Esophagus muscularis mucosa (tissue), 4 donors: ENCODE measurements around the gene CAPN10. TPM values are rescaled to one million over a fixed set of nuclear protein-coding genes. Genes with fewer than 3 reads are reported as not detected.

Source experiments
- DNase-seq: peaks from one replicate; pipeline ENCODE4 v3.0.0-alpha.2; 2017; ENCODE audit errors: extremely low spot score
- H3K27ac ChIP-seq, 4 donors: fragments of 200-600 bp; sonication (generic); replicated peaks in 1 of 4; 1 replicate in 3 of 4; 2 replicates in 1 of 4; pipeline ENCODE4 v1.5.1; 2016 to 2019; ENCODE audit warnings: mild to moderate bottlenecking in 1 of 4
- H3K27me3 ChIP-seq, 4 donors: fragments of 200-600 bp; sonication (generic); one replicate each; pipeline versions ENCODE4 v1.5.1 to v1.6.0; 2016 to 2019
- H3K36me3 ChIP-seq, 4 donors: fragments of 200-600 bp; sonication (generic); one replicate each; pipeline ENCODE4 v1.5.1; 2016 to 2019
- H3K4me1 ChIP-seq, 4 donors: fragments of 200-600 bp; sonication (generic); one replicate each; pipeline ENCODE4 v1.5.1; 2016 to 2019
- H3K4me3 ChIP-seq, 4 donors: fragments of 200-600 bp; sonication (generic); 1 replicate in 2 of 4; 2 replicates in 2 of 4; pipeline ENCODE4 v1.5.1; 2016 to 2019; ENCODE audit warnings: mild to moderate bottlenecking in 4 of 4, moderate library complexity in 1 of 4
- H3K9me3 ChIP-seq, 4 donors: fragments of 200-600 bp; sonication (generic); 1 replicate in 3 of 4; 2 replicates in 1 of 4; pipeline ENCODE4 v1.5.1; 2016 to 2019
- EP300 ChIP-seq: sonication (generic); formaldehyde crosslinking; IDR thresholded peaks from one replicate; pipeline ENCODE4 v1.6.1; 2017; ENCODE audit warnings: antibody characterized with exemption
- POLR2A ChIP-seq: fragments of 450-650 bp; IDR thresholded peaks from one replicate; pipeline ENCODE4 v1.6.1; 2017; ENCODE audit warnings: antibody characterized with exemption, moderate library complexity, mild to moderate bottlenecking, low read depth
- POLR2AphosphoS5 ChIP-seq, 2 donors: sonication (generic); formaldehyde crosslinking; IDR thresholded peaks; one replicate each; pipeline ENCODE4 v1.6.1; 2017; ENCODE audit warnings: antibody characterized with exemption in 2 of 2
- whole genome bisulfite sequencing: methylation state at CpG from one replicate; pipeline ENCODE4 v1.1.5; 2018; 5-methylcytosine and 5-hydroxymethylcytosine counted together
- intact Hi-C: fragments of 100-400 bp; cut with DNase I; formaldehyde crosslinking; loops from one replicate; pipeline ENCODE4 v1.15.1; 2023
- total RNA-seq, 4 donors: library from RNA; depleted of rRNA; stranded (reverse); fragments of >200 nt; gene quantifications; one replicate each; pipeline versions ENCODE4 v1.1.0 to v1.2.1, GENCODE V29; 2016
- TF ChIP-seq, protein P1 (sequence below), 3 experiments: fragments of 200-600 bp in 2 of 3; fragments of 450-650 bp in 1 of 3; sonication (generic) in 2 of 3; IDR thresholded peaks; one replicate each; pipeline ENCODE4 v1.5.1; 2017 to 2019; ENCODE audit warnings: antibody characterized with exemption in 3 of 3, mild to moderate bottlenecking in 2 of 3, moderate library complexity in 1 of 3

CAPN10 gene
- total RNA-seq, 4 donors from 2014 or later: 16.7 to 29.2 (median 19.6) TPM

DNA sequence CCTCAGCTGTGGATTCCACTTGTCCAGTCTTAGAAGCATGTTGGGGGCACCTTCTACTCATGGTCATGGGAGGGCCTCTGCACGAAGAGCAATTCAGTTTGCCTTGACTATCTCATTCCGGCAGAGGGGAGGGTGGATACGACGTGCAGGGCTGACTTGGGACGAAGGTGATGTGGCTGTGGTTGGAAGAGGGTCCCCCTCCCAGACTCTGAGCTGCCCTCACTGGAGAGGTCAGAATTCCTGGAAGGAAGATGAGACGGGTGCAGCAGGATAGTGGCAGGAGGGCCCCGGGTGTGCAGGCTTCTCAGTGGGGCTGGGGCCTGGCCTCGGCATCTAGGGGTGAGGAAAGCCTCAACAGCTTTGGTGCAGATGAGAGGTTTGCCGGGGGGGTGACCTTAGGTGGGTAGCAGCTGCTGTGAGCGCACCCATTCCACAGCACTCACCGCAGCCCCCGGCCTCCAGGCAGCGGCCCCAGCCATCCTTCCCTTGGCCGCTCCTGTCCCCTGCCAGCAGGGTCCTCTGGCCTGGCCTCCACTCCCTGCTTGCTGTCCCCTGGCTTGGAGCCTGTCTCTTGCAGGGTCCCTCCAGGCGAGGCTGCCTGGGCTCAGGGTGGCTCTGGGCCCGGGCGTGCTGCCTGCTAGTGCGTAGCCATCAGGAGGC lies 15.1 kb upstream of the CAPN10 start:
- no peak for DNase-seq
- intact Hi-C loops: no loop called here
- Histone ChIP-seq H3K4me3 (no peak overlapping the region), H3K9me3 (no peaks in the 10 kb centered on the region), H3K27me3 (no peaks in the 10 kb centered on the region), H3K27ac (no peak overlapping the region), H3K4me1 (peaks cover 33 to 49% (median 43%) of the 10 kb centered on the region in 4 donors), H3K36me3 (peaks cover 23 to 50% (median 47%) of the 10 kb centered on the region in 4 donors)
- TF ChIP-seq POLR2AphosphoS5 (IDR thresholded peaks at IDR 0.05): no peak
- no peak for TF ChIP-seq POLR2A
- TF ChIP-seq, protein P1, sequence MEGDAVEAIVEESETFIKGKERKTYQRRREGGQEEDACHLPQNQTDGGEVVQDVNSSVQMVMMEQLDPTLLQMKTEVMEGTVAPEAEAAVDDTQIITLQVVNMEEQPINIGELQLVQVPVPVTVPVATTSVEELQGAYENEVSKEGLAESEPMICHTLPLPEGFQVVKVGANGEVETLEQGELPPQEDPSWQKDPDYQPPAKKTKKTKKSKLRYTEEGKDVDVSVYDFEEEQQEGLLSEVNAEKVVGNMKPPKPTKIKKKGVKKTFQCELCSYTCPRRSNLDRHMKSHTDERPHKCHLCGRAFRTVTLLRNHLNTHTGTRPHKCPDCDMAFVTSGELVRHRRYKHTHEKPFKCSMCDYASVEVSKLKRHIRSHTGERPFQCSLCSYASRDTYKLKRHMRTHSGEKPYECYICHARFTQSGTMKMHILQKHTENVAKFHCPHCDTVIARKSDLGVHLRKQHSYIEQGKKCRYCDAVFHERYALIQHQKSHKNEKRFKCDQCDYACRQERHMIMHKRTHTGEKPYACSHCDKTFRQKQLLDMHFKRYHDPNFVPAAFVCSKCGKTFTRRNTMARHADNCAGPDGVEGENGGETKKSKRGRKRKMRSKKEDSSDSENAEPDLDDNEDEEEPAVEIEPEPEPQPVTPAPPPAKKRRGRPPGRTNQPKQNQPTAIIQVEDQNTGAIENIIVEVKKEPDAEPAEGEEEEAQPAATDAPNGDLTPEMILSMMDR (IDR thresholded peaks at IDR 0.05): no peak
- TF ChIP-seq EP300: no peak
- 85% methylated on average over 10 of the region's 18 CpGs for WGBS

DNA sequence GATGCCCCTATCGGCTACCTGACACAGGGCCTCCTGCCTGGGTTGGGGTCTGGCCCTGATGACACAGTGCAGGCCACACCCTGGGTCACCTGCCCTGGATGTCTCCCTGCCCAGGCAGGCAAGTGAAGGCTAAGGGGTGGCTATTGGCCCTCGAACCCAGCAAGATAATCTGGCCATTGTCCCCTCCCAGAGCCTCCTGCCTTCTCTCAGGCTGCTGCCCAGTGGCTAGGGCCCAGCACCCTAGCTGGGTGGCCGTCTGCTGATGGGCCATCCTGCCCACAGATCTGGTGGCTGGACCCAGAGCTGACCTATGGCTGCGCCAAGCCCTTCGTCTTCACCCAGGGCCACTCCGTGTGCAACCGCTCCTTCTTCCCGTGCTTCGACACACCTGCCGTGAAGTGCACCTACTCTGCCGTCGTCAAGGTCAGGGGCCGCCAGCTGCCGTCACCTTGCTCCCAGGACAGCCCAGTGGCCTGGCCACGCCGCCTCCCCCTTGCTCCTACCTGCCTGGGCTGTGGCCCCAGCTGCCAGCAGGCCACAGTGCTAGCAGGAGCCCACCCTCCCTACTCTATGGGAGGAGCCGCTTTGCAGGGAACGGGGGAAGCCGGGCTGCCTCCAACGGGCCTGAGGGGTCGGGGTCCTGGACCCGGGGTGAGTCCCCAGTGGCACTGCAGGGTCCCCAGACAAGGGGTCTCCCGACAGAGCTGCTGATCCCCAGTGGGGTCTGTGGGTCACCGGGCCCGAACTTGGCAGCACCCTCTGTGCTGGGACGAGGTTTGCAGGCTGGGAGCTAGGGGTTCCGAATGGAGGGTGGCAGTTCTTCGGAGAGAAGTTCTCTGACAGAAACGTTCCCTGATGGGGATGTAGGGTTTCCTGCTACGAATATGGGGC lies 14.1 kb upstream of the CAPN10 start:
- 86% methylated on average over 22 of the region's 30 CpGs for WGBS
- H3K36me3 ChIP-seq: peaks cover 32 to 59% (median 56%) of the 10 kb centered on the region in 4 donors
- H3K9me3 ChIP-seq: no peaks in the 10 kb centered on the region
- no peak overlapping the region for H3K27ac ChIP-seq
- no peaks in the 10 kb centered on the region for H3K27me3 ChIP-seq
- DNase-seq: no peak
- peaks cover 24 to 42% (median 34%) of the 10 kb centered on the region in 4 donors for H3K4me1 ChIP-seq
- no peak overlapping the region for H3K4me3 ChIP-seq
- intact Hi-C loops: no loop called here
- TF ChIP-seq POLR2A (no peak), EP300 (no peak), POLR2AphosphoS5 (IDR thresholded peaks at IDR 0.05) (no peak)
- TF ChIP-seq, protein P1 (IDR thresholded peaks at IDR 0.05): no peak

DNA sequence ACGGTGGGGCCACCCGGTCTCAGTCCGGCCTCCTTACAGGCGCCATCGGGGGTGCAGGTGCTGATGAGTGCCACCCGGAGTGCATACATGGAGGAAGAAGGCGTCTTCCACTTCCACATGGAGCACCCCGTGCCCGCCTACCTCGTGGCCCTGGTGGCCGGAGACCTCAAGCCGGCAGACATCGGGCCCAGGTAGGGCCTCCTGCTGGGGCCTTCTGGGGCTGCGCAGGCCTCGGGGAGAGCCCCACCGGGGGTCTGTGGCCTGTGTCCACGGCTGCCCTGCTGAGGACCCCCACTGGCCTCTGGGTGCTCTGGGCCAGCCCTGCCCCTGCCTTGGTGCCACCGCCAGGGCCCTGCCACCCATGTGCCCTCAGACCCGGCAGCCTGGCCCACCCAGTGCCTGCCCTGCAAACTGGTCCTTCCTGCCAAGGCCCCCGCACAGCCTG lies 13.4 kb upstream of the CAPN10 start:
- DNase-seq: no peak
- H3K27ac ChIP-seq: no peak overlapping the region

DNA sequence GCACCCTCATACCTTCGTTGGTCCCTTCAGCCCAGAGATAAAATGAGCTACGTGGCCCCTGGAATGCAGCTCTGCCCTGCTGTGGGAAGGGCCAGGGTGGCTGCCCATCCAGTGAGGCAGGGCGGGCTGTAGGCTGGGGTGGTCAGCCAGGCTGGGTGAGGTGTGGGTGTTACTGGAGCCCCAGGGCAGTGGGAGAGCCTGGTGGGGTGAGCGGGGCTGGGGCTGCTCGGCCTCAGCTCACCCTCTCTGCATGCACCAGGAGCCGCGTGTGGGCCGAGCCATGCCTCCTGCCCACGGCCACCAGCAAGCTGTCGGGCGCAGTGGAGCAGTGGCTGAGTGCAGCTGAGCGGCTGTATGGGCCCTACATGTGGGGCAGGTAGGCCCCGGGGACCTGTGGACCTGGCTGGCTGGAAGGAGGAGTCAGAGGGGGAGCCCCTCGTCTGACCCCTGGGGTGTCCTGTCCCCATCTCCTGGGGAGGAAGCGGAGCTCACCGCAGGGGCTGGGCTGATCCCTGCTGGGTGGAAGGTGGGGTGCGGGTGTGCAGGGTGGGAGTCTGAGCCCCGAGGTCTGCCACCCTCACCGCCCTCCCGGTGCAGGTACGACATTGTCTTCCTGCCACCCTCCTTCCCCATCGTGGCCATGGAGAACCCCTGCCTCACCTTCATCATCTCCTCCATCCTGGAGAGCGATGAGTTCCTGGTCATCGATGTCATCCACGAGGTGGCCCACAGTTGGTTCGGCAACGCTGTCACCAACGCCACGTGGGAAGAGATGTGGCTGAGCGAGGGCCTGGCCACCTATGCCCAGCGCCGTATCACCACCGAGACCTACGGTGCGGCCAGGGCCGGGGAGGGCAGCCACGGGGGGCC lies 12.8 kb upstream of the CAPN10 start:
- Histone ChIP-seq H3K36me3 (peaks cover 39 to 72% (median 69%) of the 10 kb centered on the region in 4 donors), H3K27me3 (no peaks in the 10 kb centered on the region), H3K27ac (no peak overlapping the region), H3K4me1 (peaks cover 27 to 46% (median 37%) of the 10 kb centered on the region in 4 donors), H3K4me3 (no peak overlapping the region), H3K9me3 (no peaks in the 10 kb centered on the region)
- no peak for TF ChIP-seq POLR2A
- TF ChIP-seq, protein P1 (IDR thresholded peaks at IDR 0.05): no peak
- no peak for TF ChIP-seq POLR2AphosphoS5 (IDR thresholded peaks at IDR 0.05)
- no peak for TF ChIP-seq EP300
- WGBS: 86% methylated on average over 20 of the region's 37 CpGs
- intact Hi-C loops: no loop called here
- no peak for DNase-seq

More for the DNA sequence above, 13.4 kb upstream of the CAPN10 start:
- 90% methylated on average over 11 of the region's 20 CpGs for WGBS
- H3K4me3 ChIP-seq: no peak overlapping the region
- peaks cover 39 to 66% (median 63%) of the 10 kb centered on the region in 4 donors for H3K36me3 ChIP-seq
- intact Hi-C loops: no loop called here
- no peak for TF ChIP-seq POLR2A
- TF ChIP-seq, protein P1 (IDR thresholded peaks at IDR 0.05): no peak
- H3K4me1 ChIP-seq: peaks cover 22 to 40% (median 31%) of the 10 kb centered on the region in 4 donors
- H3K9me3 ChIP-seq: no peaks in the 10 kb centered on the region
- H3K27me3 ChIP-seq: no peaks in the 10 kb centered on the region
